ENCODE data around the gene CBX5. TPM values are rescaled to one million over a fixed set of nuclear protein-coding genes. Genes with fewer than 3 reads are reported as not detected.

CBX5 gene
- total and polyA plus RNA-seq, 8 donors = 4.9 to 66.8 (median 13.1) TPM

- H3K36me3 ChIP-seq = no peaks in the 10 kb centered on the region
- intact Hi-C loops (cut with DNase I; ENCODE audit: low total_unique reads) = no loop called here
- WGBS, 5 donors = 20 to 23% (median 21%) methylated on average over 8 of the region's 8 CpGs
- TF ChIP-seq POLR2AphosphoS5 (IDR thresholded peaks at IDR 0.05) = peak in 1 of 3 donors; percentile 11
- TF ChIP-seq EP300 (IDR thresholded peaks at IDR 0.05) = no peak
- TF ChIP-seq CTCF (IDR thresholded peaks at IDR 0.05) = peak in 6 of 7 experiments; percentile 74 to 98 (median 97)
- no peak overlapping the region for H3K4me3 ChIP-seq
- no peak overlapping the region for H3K27ac ChIP-seq
- no peaks in the 10 kb centered on the region for H3K9me3 ChIP-seq
- H3K27me3 ChIP-seq = peaks cover 0 to 98% (median 22%) of the 10 kb centered on the region in 3 donors
- DNase-seq = peak; percentile 66 to 90
- peaks cover 0 to 5% (median 2%) of the 10 kb centered on the region in 4 donors for H3K4me1 ChIP-seq
Observed at GRCh38 chr12:54201001-54201794, 78.7 kb downstream of the CBX5 start.

GRCh38 chr12:54200412-54200811 lies 79.5 kb downstream of the CBX5 start:
- H3K36me3 ChIP-seq = no peaks in the 10 kb centered on the region
- 71 to 93% (median 76%) methylated on average over 5 of the region's 5 CpGs for WGBS, 5 donors
- peaks cover 0 to 11% (median 5%) of the 10 kb centered on the region in 4 donors for H3K4me1 ChIP-seq
- intact Hi-C loops (cut with DNase I; ENCODE audit: low total_unique reads) = no loop called here
- H3K27me3 ChIP-seq = peaks cover 0 to 98% (median 30%) of the 10 kb centered on the region in 3 donors
- H3K27ac ChIP-seq = no peak overlapping the region
- no peaks in the 10 kb centered on the region for H3K9me3 ChIP-seq
- DNase-seq = no peak
- H3K4me3 ChIP-seq = no peak overlapping the region
- no peak for TF ChIP-seq POLR2AphosphoS5 (IDR thresholded peaks at IDR 0.05)
- no peak for TF ChIP-seq CTCF (IDR thresholded peaks at IDR 0.05)
- no peak for TF ChIP-seq POLR2A (IDR thresholded peaks at IDR 0.05)
- TF ChIP-seq EP300 (IDR thresholded peaks at IDR 0.05) = no peak

- TF ChIP-seq POLR2A (IDR thresholded peaks at IDR 0.05) (no peak), CTCF (IDR thresholded peaks at IDR 0.05) (no peak), POLR2AphosphoS5 (IDR thresholded peaks at IDR 0.05) (no peak), EP300 (IDR thresholded peaks at IDR 0.05) (no peak)
- DNase-seq = no peak
- no peaks in the 10 kb centered on the region for H3K9me3 ChIP-seq
- H3K27me3 ChIP-seq = peaks cover 0 to 98% (median 35%) of the 10 kb centered on the region in 3 donors
- no peak overlapping the region for H3K4me3 ChIP-seq
- peaks cover 0 to 13% (median 5%) of the 10 kb centered on the region in 4 donors for H3K4me1 ChIP-seq
- no peak overlapping the region for H3K27ac ChIP-seq
- H3K36me3 ChIP-seq = no peaks in the 10 kb centered on the region
- WGBS, 5 donors = 43 to 58% (median 53%) methylated on average over 3 of the region's 3 CpGs
- intact Hi-C loops (cut with DNase I; ENCODE audit: low total_unique reads) = no loop called here
Observed at GRCh38 chr12:54199917-54200316, 80.0 kb downstream of the CBX5 start.

- H3K4me3 ChIP-seq = no peak overlapping the region
- 62 to 85% (median 75%) methylated on average over 6 of the region's 6 CpGs for WGBS, 5 donors
- TF ChIP-seq CTCF (IDR thresholded peaks at IDR 0.05) (no peak), POLR2A (IDR thresholded peaks at IDR 0.05) (no peak), EP300 (IDR thresholded peaks at IDR 0.05) (no peak), POLR2AphosphoS5 (IDR thresholded peaks at IDR 0.05) (no peak)
- H3K36me3 ChIP-seq = no peaks in the 10 kb centered on the region
- intact Hi-C loops (cut with DNase I; ENCODE audit: low total_unique reads) = no loop called here
- H3K4me1 ChIP-seq = peaks cover 0 to 13% (median 5%) of the 10 kb centered on the region in 4 donors
- peaks cover 0 to 98% (median 35%) of the 10 kb centered on the region in 3 donors for H3K27me3 ChIP-seq
- no peak for DNase-seq
- H3K27ac ChIP-seq = no peak overlapping the region
- no peaks in the 10 kb centered on the region for H3K9me3 ChIP-seq
Observed at GRCh38 chr12:54199034-54199433, 80.9 kb downstream of the CBX5 start.

Measured in stomach (tissue), 9 donors.